ENCODE measurements around the gene TNFRSF1A.

TNFRSF1A gene

DNA sequence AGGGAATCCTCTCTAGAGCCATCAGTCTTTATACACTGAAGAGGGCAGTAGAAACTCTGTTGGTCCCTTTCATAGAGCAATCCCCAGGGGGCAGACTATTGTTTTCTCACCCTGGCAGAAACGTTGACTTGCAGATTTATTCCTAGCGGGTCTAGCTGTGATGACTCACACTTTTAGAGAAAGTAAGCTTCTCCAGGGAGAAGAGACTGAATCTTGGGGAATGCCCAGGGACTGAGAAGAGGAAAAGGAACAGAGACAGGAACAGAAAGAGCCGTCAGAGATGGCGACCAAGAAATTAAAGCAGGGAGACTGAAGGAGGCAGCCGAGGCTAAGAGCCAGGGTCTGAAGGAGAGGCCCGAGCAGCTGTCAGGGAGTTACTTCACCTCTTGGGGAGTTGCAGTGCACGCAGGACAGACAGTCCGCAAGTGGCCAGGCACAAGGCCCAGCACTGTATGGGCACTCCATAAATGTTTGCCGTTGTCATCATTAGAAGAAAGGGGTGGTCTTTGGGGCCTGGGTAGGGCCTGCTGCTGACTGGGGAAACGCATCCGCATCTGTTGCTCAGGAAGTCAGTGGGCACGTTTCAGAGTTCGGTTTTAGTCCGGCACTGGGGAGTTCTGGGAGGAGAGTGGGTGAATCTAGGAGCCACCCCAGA is 18.4 kb downstream of the TNFRSF1A start:
- peak; percentile 90 to 93 for DNase-seq

DNA sequence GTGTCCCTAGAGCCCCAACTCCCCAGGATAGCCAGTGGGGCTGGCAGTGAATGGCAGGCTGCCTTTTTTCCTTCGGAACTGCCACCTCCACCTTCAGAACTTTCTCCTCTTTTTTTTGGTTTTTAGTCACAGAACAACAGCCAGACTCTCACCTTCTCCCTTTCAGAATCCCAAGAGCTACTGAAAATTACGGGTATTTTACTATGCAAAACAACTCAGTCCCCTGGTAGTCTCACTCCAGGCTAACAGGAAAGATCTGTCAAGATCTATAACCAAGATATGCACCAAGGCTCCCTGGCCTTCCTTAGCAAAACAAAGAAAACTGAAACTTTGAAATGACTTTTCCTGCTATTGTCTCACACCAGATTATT is 18.9 kb downstream of the TNFRSF1A start:
- no peak for DNase-seq

DNA sequence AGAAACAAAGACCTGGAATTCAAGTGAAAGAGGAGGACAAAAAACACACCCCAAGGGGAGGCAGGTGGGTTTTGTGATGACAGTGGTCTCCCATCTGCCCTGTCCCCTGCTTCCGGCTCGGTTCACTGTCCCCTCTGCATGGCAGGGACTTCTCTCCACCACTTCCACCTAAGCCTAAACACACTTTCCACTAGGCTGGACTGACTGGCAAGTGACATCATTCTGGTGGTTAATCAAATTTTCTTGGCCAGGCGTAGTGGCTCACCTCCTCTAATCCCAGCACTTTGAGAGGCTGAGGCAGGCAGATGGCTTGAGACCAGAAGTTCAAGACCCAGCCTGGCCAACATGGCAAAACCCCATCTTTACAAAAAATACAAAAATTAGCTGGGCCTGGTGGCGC is 19.5 kb downstream of the TNFRSF1A start:
- no peak for DNase-seq

DNA sequence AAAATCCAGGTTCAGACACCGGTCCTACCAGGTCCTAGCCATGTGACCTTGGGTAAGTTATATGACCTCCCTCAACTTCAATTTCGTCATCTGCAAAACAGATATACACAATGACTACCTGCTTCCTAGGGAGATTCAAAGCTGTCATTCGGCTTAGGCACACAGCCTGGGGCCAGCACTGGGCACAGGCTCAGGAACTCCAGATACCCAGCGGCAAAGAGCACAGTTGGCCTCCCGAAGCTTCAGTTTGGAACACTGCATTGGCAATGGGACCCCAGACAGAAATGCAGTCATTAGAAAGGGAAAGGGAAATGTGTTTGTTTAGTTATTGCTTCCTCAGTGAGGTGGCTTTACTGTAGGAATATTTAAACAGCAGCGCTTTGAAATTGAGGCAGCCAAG is 20.0 kb downstream of the TNFRSF1A start:
- no peak for DNase-seq

DNA sequence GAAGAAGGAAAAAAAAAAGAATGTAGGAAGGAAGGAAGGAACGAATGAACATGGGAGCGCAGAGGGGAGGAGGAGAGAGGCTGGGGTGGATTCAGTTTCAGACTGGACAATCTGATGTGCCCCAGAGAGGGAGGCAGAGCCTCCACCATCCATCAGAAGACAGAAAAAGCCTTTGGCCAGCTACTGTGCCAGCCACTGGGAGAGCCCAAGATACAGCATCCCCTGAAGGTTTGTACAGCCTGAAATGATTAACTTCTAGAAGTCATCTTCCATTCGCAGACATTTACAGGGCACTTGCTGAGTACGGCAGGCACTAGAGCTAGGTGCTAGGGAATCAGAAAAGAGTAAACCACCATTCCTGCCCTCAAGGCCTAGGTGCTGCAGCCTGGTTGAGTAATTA is 22.4 kb downstream of the TNFRSF1A start:
- no peak for DNase-seq

DNA sequence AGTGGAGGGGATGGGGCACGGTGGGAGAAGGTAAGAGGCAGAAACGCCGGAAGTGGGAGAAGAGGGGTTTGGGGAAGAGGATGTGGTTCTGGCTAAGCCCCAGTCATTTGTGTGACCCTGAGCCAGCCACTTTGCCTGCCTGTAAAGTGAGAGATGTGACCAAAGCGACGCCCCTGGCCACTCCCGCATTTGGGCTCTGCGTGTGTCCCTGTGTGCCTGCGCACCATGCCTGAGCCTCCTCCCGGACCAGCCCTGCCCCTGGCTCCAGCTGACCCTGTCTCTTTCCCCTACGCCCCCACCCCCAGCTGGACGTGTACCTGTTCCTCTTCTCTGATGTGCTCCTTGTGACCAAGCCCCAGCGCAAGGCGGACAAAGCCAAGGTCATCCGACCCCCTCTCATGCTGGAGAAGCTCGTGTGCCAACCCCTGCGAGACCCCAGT is 23.4 kb downstream of the TNFRSF1A start:
- no peak for DNase-seq

DNA sequence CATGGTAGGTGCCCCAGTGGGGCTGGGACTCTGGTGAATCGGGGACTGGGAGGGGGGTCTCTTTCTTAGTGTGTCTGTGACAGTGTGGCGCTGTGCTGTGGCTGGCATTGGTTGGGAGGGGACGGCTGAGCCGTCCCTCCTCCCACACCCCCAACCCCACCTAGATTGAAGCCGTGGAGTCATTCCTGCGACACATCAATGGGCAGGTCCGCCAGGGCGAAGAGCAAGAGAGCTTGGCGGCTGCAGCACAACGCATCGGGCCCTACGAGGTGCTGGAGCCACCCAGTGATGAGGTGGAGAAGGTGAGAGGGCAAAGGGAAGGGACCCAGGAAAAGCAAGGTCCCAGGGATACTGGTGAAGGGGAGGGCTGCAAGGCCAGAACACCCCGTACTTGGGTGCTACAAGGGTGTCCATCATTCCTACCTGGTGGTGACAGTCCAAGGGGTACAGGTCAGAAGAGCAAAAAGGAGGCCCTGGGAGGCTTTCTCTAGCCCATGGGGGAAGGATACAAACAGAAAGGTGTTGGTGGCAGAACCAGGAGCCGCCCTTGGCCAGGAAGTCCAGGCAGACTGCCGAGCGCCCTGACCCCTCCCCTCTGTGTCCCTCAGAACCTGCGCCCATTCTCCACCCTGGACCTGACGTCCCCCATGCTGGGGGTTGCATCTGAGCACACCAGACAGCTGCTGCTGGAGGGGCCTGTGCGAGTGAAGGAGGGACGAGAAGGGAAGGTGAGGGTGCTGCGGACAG is 24.0 kb downstream of the TNFRSF1A start:
- no peak for DNase-seq

DNA sequence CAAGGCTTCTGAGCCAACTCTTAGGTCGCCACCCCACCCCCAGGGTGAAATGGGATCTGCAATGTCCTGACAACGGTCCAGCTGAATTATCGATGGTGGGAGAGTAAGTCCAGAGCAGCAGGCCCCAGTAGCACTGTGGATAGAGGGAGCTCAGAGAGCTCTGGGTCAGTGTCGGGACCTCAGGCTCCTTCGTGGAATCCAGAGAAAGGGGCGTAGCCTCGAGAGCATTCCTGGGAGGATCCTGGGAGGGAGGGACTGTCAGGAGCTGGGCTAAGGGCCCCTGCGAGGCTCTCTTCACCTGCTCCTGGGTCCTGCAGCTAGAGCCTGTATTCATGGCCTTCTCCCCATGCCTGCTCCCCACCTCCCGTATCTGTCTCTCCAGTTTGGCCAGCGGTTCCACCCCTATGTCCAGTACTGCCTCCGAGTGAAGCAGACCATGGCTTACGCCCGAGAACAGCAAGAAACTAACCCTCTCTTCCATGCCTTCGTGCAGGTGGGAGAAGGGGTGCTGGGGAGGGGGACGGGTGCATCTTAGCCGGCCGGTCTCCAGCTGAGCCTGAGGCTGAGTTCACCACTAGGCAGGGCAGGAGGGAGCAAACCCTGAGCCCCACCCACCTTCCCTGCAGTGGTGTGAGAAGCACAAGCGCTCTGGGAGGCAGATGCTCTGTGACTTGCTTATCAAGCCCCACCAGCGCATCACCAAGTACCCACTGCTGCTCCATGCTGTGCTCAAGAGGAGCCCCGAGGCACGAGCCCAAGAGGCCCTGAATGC is 24.8 kb downstream of the TNFRSF1A start:
- no peak for DNase-seq

DNA sequence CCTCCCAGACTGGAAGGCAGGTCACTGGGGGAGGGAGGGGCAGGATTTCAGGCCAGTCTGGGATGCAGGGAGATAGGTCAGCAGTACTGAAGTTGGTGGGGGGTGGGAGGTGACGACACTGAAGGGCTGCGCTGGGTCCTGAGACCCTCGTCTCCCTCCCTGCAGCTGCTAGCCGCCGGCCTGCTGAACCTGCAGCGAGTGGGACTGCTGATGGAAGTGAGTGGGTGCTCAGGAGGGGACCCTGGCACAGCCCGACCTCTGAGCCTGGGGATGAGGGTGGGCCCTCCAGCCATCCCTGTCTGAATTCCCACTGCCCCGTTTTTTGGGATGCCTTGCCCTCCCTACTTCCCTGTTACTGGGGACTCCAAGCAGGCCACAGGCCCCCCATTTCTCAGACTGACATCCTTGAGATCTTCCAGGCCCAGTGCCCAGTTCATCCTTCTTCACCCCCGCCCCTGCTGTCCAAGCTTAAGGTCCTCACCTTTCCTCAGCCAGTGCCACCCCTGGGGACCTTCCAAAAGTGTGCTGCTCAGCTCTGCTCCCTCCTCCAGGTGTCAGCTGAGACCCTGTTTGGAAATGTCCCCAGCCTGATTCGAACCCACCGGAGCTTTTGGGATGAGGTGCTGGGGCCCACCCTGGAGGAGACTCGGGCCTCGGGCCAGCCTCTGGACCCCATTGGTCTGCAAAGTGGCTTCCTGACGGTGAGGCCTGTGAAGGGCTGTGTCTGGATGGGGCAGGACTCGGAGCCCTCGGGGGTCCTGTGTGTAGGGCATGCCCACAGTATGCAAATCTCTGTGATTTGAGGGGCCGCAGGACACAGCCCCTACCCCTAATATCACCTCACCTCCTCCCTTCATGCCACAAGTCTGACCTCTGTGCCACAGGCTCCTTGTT is 25.9 kb downstream of the TNFRSF1A start:
- DNase-seq, result no peak

DNA sequence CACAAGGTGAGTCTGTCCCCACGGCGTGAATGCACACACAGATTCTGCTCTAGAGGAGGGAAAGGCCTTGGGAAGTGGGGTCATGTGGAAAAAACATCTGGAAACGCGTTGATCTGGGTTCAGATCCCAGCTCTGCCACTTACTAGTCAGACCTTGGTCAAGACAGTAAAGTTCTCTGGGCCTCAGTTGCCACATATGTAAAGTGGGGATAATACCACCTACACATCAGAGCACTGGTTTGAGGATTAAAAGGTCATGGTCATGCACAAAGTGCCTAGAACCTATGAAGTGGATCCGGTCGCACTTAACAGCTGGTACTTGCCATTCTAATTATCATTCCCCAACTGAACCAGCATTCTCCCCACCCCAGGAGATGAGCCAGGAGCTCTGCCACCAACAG is 26.7 kb downstream of the TNFRSF1A start:
- DNase-seq, result no peak

DNA sequence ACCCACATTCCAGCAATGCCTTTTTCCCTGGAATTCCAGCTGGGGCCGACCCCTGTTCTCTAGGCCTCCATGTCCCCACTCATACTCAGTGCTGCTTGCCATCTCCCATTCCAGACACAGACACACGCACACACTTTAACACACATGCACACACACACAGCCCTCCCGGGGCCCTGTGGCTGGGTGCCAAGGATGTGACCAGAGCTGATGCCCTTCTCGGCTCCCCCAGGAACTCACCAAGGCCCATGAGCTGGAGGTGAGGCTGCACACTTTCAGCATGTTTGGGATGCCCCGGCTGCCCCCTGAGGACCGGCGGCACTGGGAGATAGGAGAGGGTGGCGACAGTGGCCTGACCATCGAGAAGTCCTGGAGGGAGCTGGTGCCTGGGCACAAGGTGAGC is 27.1 kb downstream of the TNFRSF1A start:
- no peak for DNase-seq

DNA sequence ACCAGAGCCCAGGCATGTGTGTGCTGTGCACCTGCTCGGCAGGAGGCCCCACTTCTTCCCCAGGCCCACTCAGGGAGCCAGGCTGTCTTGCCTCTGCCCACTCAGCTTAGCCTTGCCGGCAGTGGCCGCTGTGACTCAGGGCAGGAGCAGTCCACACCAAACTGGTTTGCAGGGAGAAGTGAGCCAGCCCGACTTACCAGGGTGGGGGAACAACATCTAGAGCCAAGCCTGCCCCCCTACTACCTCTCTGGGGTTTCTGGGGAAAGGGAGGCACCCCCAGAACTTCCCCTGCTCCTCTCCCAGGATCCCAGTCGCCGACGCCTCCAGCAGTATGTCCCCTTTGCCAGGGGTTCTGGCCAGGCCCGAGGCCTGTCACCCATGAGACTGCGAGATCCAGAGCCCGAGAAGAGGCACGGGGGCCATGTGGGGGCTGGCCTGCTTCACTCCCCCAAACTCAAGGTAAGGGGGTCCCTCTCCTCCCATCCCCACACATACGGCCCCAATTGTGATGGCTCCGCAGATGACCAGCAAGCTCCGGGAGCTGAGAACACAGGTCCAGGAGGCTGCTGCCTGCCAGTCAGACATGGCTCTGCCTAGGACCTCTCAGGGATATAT is 28.4 kb downstream of the TNFRSF1A start:
- DNase-seq, result peak in 1 of 2 donors; percentile 53

DNA sequence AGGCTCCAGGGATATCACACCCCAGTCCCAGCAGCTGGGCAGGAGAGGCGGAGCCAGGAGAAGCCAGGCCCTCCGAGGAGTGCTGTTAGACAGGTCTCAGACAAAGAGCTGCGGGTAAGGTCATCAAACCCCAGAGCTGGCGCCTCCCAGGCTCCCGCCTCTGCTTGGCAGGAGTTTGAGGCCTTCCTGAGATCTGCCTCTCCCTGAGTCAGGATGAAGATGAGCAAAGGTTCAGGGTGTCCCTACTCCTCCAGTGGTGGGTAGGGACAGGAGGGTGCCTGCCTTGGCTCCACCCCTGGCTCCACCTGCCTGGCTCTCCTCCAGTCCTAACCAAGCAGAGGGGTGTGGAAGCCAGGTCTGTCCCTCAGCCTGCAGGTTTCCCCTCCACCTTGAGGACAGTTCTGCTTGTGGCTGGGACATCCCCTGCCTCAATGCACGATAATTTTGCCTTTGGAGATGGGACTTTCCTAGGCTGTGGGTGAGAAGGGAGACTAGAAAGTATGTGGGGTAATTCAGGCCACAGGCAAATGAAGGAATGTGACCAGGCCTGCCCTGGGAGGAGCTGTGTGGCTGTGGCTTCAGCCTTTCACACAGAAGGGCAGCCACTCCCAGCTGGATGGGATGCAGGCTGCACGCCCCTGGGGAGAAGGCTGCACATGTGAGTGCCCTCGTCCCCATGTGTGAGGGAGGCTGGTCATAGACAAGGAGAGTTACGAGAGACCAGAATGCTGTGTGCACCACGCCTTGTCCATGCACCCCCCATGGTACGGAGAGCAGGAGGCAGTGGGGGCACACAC is 29.1 kb downstream of the TNFRSF1A start:
- peak; percentile 69 to 90 for DNase-seq

DNA sequence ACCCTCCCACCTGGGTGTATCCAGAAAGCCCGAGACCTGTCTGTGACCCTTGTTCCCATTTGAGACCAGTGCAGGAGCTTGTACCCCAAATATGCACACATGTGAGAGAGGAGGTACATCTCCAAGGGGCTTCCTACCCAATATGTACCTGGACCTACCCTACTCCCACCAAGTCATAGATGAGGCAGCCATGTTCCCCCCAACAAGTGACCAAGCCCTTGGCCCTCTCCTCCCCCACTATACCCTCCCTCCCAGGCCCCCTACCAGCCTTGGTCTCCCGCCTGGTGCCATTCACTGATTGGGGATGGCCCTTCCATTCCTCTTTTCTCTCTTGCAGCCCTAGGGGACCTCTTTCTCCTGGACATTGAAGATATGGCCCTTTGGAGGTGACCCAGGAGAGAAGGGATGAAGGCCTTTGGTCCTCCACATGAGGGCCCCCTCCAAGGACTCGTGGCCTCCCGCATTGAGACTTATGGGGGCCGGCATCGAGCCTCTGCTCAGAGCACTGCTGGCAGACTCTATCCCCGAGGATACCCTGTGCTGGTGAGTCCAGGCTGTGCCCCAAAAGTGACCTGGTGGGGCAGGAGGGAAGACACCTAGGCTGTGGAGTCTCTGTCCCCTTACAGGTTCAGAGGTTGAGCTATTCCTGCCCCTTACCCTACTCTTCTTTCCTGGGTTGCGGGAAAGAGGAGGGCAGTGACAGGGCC is 29.9 kb downstream of the TNFRSF1A start:
- DNase-seq, result no peak

DNA sequence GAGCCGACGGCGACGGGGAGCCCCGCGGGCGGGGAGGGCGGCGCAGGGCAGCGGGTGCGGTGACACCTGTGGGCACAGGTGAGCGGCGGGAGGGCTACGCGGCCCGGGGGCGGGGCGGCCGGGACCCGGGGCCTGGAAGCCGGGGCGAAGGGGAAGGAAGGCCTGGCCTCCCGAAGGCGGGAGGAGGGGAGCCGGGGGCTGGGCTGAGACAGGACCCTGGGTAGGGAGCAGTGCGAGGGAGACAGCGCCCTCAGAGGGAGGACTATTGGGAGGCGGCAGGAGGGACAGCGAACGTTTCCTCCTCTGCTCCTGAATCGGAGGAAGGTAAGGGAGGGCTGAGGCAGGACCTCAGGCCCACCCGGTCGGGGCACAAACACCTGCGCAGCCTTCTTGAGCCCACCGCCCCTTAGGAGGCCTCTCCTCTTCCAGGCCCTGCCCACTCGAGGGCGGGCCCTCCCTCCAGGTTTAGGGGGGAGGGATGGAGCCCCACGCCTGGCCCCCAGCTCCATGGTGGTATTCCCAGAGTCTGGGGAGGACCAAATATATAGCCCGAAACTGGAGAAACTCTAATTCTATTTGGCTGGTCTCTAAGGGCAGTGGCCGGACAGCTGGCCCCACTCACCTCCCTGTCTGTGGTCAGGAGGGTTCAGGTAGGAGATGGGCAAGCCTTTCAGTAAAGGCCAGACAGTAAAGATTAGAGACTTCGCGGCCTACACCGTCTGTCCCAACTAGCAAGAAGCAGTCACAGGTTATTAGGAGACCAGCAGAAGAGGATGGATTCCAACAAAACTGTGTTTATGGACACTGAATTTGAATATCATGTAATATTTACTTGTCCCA is 30.9 kb downstream of the TNFRSF1A start:
- DNase-seq, result no peak

DNA sequence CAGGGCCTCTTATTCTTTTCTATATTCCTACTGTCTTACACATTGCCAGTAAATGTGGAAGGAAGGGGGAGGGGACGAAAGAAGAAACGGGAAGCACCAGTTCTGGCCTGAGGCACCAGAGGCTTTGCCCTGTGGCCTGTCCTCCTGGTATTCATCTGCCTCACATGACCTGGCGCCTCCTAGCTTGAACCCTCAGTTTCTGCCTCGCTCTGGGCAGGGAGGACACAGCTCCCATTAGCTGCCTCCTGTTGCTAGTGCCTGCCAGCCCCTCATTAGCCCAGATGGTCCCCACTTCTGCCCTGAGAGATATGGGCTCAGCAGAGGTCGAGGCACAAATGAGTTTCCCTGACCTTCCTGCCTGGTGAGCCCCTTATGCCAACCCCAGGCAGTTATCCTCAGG is 34.3 kb downstream of the TNFRSF1A start:
- peak; percentile 56 to 68 for DNase-seq

DNA sequence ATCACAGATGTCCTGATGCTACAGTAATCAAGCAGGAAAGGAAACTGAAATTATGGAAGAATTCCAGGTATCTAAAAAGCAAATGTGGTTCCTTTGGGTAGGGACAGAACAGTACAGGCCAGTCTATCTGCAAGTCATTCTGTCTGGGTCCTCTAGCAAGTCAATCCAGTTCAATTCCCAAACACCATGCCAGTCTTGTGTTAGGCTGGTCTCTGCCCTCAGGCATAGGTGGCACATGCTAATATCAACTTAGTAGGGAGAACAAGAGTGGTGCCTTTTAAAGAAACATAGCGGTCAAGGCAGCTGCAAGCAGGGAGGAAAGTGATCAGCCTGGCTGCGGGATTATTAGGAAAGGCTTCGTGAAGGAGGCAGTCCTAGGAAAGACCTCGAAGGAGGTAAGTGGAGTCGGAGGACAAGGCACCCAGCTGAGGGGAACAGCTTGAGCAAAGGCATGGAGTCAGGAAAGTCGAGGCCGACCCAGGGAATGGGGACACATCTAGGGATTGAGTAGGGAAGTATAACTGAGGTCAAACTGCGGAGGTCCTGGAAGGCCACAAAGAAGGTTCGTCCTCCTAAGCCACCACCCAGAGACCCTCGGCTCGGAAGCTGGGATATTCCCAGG is 35.2 kb downstream of the TNFRSF1A start:
- no peak for DNase-seq

DNA sequence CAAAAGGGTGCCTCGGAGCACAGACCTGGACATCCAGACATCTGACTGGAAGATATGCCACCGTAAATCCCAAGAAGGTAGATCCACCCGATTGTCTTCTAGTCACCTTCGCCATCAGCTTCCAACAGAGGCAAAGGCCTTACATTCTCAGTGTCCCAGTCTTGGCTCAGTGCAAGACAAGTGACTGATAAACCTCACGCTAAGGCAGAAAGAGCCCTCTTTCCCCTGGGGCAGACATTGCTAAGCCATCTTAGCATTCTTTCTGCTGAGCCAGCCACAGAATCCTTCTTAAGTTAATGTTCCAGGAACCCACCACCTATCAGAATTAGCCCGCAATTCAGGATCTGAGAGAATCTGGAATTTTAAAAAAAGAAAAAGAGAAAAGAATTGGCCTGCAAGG is 35.7 kb downstream of the TNFRSF1A start:
- no peak for DNase-seq

DNA sequence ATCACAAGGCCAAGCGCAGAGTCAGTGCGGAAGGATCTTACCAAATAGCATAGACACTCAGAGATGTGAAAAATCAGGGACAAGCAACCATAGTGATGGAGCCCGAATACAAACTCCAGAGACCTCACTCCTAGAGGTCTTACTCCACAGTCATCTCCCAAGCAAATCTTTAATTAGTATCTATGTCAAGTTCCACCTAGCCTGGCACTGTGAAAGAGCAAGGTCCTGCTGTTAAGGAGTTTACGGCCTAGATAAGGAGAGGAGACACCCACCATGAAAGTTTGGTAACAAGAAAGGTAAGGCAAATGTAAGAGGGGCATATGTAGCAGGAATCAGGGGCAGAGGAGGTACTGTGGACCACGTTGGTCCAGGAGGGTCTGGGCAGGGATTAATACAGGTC is 38.8 kb downstream of the TNFRSF1A start:
- no peak for DNase-seq

Measured in inflammatory macrophage treated with lipopolysaccharide for 1 hour (primary cell).